NB4 (cell line): ENCODE measurements around the gene DOK3.

Source experiments
- DNase-seq: peaks from one replicate; pipeline ENCODE4 v3.0.0; 2010; ENCODE audit warnings: low read depth
- H3K4me3 ChIP-seq: one replicate; pipeline ENCODE4 v1.5.1; 2011; ENCODE audit warnings: mild to moderate bottlenecking, low read depth, low read length, moderate library complexity
- MYC ChIP-seq: IDR thresholded peaks from 2 replicates; pipeline ENCODE4 v1.6.1; 2011; ENCODE audit warnings: low read depth, low read length
- POLR2A ChIP-seq: IDR thresholded peaks from 2 replicates; pipeline ENCODE4 v1.6.1; 2011; ENCODE audit warnings: mild to moderate bottlenecking; ENCODE audit not compliant: insufficient read length; ENCODE audit errors: extremely low read depth
- TF ChIP-seq, protein P1 (sequence below): IDR thresholded peaks from one replicate; pipeline ENCODE4 v1.5.1; 2012; ENCODE audit warnings: low read depth, low read length
- TF ChIP-seq, protein P2 (sequence below): IDR thresholded peaks from 2 replicates; pipeline ENCODE4 v1.6.1; 2011; ENCODE audit warnings: low read depth, low read length

DOK3 gene

DNA sequence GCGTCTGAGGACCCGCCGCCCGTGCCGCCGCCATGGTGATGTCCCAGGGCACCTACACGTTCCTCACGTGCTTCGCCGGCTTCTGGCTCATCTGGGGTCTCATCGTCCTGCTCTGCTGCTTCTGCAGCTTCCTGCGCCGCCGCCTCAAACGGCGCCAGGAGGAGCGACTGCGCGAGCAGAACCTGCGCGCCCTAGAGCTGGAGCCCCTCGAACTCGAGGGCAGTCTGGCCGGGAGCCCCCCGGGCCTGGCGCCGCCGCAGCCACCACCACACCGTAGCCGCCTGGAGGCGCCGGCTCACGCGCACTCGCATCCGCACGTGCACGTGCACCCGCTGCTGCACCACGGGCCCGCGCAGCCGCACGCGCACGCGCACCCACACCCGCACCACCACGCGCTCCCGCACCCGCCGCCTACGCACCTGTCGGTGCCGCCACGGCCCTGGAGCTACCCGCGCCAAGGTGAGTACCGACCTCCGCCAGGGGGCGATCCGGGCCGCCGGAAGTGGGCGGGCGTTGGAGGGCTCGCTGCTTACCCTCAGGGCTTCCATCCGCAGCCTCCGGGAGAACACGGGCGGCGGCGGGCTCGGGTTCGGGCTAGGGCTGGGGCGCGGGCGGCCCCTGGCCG, 54.5 kb downstream of the DOK3 start:
- H3K4me3 ChIP-seq = peak overlapping the region; percentile 62
- TF ChIP-seq MYC = no peak; the same call in none of the 2 replicates
- peak; percentile 55 for TF ChIP-seq POLR2A
- TF ChIP-seq, protein P1, sequence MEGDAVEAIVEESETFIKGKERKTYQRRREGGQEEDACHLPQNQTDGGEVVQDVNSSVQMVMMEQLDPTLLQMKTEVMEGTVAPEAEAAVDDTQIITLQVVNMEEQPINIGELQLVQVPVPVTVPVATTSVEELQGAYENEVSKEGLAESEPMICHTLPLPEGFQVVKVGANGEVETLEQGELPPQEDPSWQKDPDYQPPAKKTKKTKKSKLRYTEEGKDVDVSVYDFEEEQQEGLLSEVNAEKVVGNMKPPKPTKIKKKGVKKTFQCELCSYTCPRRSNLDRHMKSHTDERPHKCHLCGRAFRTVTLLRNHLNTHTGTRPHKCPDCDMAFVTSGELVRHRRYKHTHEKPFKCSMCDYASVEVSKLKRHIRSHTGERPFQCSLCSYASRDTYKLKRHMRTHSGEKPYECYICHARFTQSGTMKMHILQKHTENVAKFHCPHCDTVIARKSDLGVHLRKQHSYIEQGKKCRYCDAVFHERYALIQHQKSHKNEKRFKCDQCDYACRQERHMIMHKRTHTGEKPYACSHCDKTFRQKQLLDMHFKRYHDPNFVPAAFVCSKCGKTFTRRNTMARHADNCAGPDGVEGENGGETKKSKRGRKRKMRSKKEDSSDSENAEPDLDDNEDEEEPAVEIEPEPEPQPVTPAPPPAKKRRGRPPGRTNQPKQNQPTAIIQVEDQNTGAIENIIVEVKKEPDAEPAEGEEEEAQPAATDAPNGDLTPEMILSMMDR = peak; percentile 26
- TF ChIP-seq, protein P2, sequence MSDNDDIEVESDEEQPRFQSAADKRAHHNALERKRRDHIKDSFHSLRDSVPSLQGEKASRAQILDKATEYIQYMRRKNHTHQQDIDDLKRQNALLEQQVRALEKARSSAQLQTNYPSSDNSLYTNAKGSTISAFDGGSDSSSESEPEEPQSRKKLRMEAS = peak; percentile 91
- peak; percentile 87 for DNase-seq

DNA sequence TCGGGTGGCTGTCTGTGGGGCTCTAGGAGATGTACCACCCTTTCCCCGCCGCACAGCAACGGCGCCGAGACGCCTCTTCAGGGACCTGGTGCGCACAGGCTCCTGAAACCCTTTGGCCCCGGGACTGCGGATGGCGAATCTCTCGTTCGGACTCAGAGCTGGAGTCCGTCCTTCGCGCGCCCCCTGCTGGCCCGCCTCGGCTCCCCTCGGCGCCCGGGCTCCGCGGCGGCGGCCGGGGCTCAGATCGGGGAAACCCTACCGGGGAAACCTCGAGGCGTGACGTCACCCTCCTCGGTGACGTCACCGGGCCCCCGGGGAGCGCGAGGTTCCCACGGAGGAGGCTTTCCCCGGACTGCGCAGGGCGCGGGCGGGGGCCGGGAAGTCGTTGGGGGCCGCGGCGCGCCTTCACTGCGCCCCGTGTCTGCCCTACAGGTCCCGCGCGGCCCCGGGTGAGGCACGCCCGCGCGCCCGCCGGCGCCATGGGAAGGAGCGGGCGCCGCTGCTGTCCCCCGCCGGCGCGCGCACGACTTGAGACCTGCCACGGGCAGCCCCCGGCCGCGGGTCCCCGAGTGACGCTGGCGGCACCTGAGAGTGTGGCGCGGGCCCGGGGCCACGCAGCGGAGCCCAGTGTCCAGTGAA, 55.1 kb downstream of the DOK3 start:
- DNase-seq = peak; percentile 90
- peak overlapping the region; percentile 62 for H3K4me3 ChIP-seq
- TF ChIP-seq, protein P2 = peak; percentile 41
- TF ChIP-seq, protein P1 = peak; percentile 75
- TF ChIP-seq MYC = peak; percentile 70
- TF ChIP-seq POLR2A = peak; percentile 12

DNA sequence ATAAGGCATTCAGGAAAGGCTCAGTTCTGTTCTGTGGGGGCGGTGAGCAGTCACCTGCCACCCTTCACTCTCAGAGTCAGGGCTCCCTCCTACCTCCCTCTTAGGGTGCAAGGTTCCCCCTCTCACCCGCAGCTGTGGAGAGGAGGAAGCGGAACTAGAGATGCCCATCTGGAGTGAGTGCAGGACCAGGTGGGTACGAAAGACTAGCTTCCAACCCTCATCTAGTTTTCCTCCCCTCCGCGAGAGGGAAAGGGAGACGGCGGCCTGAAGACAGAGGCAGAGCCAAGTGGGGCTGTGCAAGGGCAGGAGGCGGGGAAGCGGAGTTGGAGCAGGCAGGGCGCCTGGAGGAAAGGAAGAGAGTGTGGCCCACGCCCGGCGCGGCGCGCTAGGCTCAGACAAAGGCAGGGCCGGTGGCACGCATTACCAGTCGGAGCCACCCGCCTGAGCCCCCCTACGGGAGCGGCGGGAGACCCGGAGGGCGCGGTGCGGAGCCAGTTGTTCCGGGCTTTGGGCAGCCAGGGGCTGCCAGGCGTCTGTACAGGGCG, 55.7 kb downstream of the DOK3 start:
- TF ChIP-seq, protein P1 = no peak
- TF ChIP-seq MYC (no peak), POLR2A (no peak)
- TF ChIP-seq, protein P2 = no peak
- no peak overlapping the region for H3K4me3 ChIP-seq
- DNase-seq = no peak

DNA sequence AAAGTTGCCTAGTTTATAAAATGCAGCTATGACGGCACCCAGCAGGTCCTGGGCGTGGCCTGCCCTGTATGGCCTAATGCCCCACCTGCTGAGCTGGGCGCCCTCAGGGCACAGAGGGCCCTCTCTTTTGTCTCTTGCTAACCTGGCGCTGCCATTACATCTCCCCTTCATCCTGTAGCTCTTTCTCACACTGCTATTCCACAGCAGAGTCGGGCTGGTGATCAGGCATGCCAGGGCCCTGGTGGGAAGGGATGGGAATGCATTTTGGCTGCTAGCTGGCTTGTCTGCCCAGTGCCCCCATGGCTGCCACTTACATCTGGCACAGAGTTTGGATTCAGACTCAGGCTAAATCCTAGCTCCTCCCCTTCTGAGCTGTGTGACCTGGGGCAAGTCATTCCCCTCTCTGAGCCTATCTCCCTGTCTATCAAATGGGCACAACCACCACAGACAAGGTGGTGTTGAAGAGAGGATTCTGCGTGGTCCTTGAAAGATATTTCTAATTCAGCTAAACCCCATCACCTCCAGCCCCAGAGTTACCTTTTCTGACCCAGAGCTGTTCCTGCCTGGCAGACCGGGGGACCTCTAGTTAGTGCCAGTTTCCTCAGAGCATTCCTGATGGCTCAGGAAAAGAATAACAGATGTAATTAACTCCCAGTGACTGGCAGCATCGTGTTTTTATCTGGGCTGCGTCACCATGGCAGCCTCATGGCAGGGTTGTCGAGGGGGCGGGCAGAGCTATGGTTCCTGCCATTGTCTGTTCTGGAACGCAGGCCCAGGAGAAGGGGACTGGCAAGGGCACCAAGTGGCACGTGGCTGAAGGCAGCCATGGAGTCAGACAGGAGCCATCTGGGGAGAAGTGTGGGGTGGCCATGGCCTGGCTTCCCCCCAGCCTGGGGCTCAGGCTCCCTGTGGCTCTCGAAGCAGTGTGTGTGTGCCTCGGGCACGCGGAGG, 56.7 kb downstream of the DOK3 start:
- H3K4me3 ChIP-seq = no peak overlapping the region
- DNase-seq = no peak
- TF ChIP-seq, protein P2 = no peak
- TF ChIP-seq, protein P1 = no peak
- no peak for TF ChIP-seq MYC
- no peak for TF ChIP-seq POLR2A
